SK-N-SH treated with all-trans-retinoic acid at 6 μM for 48 hours (cell line): ENCODE data around the gene CISTR.

ENCODE experiments used
- ATAC-seq: fragments of 200-7000 bp; cut with Tn5 transposase; 3 replicates; pipeline ENCODE4 v1.9.1; 2020; ENCODE audit warnings: mild to moderate bottlenecking, moderate library complexity
- ARNTL ChIP-seq: fragments of 450-650 bp; formaldehyde crosslinking; IDR thresholded peaks from 2 replicates; pipeline ENCODE4 v1.5.0; 2020; ENCODE audit warnings: low read depth, mild to moderate bottlenecking, moderate library complexity, borderline replicate concordance
- BACH2 ChIP-seq: fragments of 250-450 bp; sonication (Bioruptor Pico); IDR thresholded peaks from 2 replicates; pipeline ENCODE4 v1.9.0; 2021; ENCODE audit warnings: mild to moderate bottlenecking, borderline replicate concordance
- CREB5 ChIP-seq: fragments of 250-450 bp; sonication (Bioruptor Pico); IDR thresholded peaks from 2 replicates; pipeline ENCODE4 v1.5.1; 2020; ENCODE audit warnings: low read depth, mild to moderate bottlenecking, moderate library complexity
- CSDC2 ChIP-seq: fragments of 250-450 bp; sonication (Bioruptor Pico); IDR thresholded peaks from 2 replicates; pipeline ENCODE4 v1.5.0; 2020; ENCODE audit warnings: mild to moderate bottlenecking, moderate library complexity
- CSRNP3 ChIP-seq: fragments of 250-450 bp; sonication (Bioruptor Pico); IDR thresholded peaks from 2 replicates; pipeline ENCODE4 v1.5.1; 2021; ENCODE audit warnings: mild to moderate bottlenecking, moderate library complexity
- ESRRG ChIP-seq: fragments of 250-450 bp; sonication (Bioruptor Pico); IDR thresholded peaks from 2 replicates; pipeline ENCODE4 v1.6.1; 2021; ENCODE audit warnings: mild to moderate bottlenecking
- GLIS3 ChIP-seq: fragments of 250-450 bp; sonication (Bioruptor Pico); IDR thresholded peaks from 2 replicates; pipeline ENCODE4 v1.5.0; 2020; ENCODE audit warnings: mild to moderate bottlenecking, moderate library complexity
- ISL1 ChIP-seq: fragments of 250-450 bp; sonication (Bioruptor Pico); IDR thresholded peaks from 2 replicates; pipeline ENCODE4 v2.1.2; 2022; ENCODE audit warnings: mild to moderate bottlenecking, moderate library complexity
- OSR1 ChIP-seq: fragments of 250-450 bp; sonication (Bioruptor Pico); IDR thresholded peaks from 2 replicates; pipeline ENCODE4 v1.8.0; 2022; ENCODE audit warnings: moderate library complexity, mild to moderate bottlenecking, inconsistent platforms
- PATZ1 ChIP-seq: fragments of 250-450 bp; sonication (Bioruptor Pico); IDR thresholded peaks from 2 replicates; pipeline ENCODE4 v1.8.0; 2020; ENCODE audit warnings: mild to moderate bottlenecking, moderate library complexity, borderline replicate concordance
- POU6F1 ChIP-seq: fragments of 250-450 bp; sonication (Bioruptor Pico); IDR thresholded peaks from 2 replicates; pipeline ENCODE4 v1.8.0; 2021; ENCODE audit warnings: low read depth, mild to moderate bottlenecking, moderate library complexity, borderline replicate concordance
- PPARA ChIP-seq: fragments of 250-450 bp; sonication (Bioruptor Pico); IDR thresholded peaks from 2 replicates; pipeline ENCODE4 v1.5.0; 2020; ENCODE audit warnings: mild to moderate bottlenecking, borderline replicate concordance
- RARB ChIP-seq: fragments of 250-450 bp; sonication (Bioruptor Pico); IDR thresholded peaks from 2 replicates; pipeline ENCODE4 v1.8.0; 2021; ENCODE audit warnings: mild to moderate bottlenecking, moderate library complexity
- SNAI2 ChIP-seq: fragments of 250-450 bp; sonication (Bioruptor Pico); IDR thresholded peaks from 2 replicates; pipeline ENCODE4 v1.5.0; 2020; ENCODE audit warnings: mild to moderate bottlenecking, moderate library complexity
- TCF4 ChIP-seq: fragments of 250-450 bp; sonication (Bioruptor Pico); IDR thresholded peaks from 2 replicates; pipeline ENCODE4 v1.8.0; 2021; ENCODE audit warnings: mild to moderate bottlenecking, moderate library complexity, borderline replicate concordance
- TOX ChIP-seq: fragments of 250-450 bp; sonication (Bioruptor Pico); IDR thresholded peaks from 2 replicates; pipeline ENCODE4 v1.8.0; 2021; ENCODE audit warnings: mild to moderate bottlenecking, moderate library complexity, borderline replicate concordance
- ZC3H10 ChIP-seq: fragments of 250-450 bp; sonication (Bioruptor Pico); IDR thresholded peaks from 2 replicates; pipeline ENCODE4 v1.5.1; 2021; ENCODE audit warnings: mild to moderate bottlenecking, moderate library complexity
- ZFP3 ChIP-seq: fragments of 250-450 bp; sonication (Bioruptor Pico); IDR thresholded peaks from 2 replicates; pipeline ENCODE4 v1.5.0; 2020; ENCODE audit warnings: mild to moderate bottlenecking, moderate library complexity
- ZNF565 ChIP-seq: fragments of 450-650 bp; formaldehyde crosslinking; conservative IDR thresholded peaks from 2 replicates; pipeline ENCODE4 v1.5.0; 2020; ENCODE audit warnings: low read depth, mild to moderate bottlenecking, moderate library complexity
- ZNF70 ChIP-seq: fragments of 450-650 bp; formaldehyde crosslinking; IDR thresholded peaks from 2 replicates; pipeline ENCODE4 v1.5.0; 2020; ENCODE audit warnings: mild to moderate bottlenecking, moderate library complexity
- ZNF8 ChIP-seq: fragments of 450-650 bp; formaldehyde crosslinking; IDR thresholded peaks from 2 replicates; pipeline ENCODE4 v1.5.0; 2020; ENCODE audit warnings: mild to moderate bottlenecking, moderate library complexity
- TF ChIP-seq, protein P1 (sequence below): fragments of 250-450 bp; sonication (Bioruptor Pico); IDR thresholded peaks from 2 replicates; pipeline ENCODE4 v1.5.0; 2020; ENCODE audit warnings: mild to moderate bottlenecking, moderate library complexity

The CISTR gene

DNA sequence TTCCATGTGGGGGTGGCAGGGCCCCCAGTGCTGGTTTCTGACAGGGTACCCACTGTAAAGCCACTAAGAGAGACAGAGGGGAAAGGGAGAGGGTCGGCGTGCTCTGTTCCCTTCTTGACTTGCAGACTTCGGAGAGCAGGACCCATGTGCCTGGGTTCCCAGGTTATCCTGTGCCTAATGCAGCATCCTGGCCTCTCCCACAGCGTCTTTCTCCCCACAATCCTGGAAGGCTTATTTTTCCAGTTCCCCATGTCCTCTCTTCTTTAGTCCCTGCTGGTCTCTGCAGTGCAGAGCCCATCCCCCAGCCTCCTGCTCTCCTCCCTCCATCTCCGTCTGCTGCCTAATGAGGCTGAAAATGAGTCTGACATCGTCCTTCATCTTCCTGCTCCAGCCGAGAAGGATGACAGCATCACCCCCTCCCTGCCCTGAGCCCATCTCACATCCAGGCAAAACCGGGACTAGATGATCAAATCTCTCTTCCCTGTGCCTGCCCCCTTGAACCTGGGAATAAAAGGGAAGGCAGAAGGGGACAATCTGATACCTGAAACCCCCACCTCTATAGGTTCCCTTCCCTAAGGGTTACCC lies 39.6 kb downstream of the CISTR start:
- TF ChIP-seq RARB, result no peak
- no peak for TF ChIP-seq OSR1 (CRISPR knock-in tag)
- TF ChIP-seq ZNF70, result no peak
- TF ChIP-seq CSRNP3 (CRISPR knock-in tag), result no peak
- TF ChIP-seq POU6F1 (CRISPR knock-in tag), result no peak
- TF ChIP-seq ZFP3, result no peak
- TF ChIP-seq ZNF8 (CRISPR knock-in tag), result no peak
- no peak for TF ChIP-seq ZNF565 (CRISPR knock-in tag)
- no peak for TF ChIP-seq ESRRG (CRISPR knock-in tag)
- no peak for TF ChIP-seq TOX (CRISPR knock-in tag)
- no peak for TF ChIP-seq CREB5
- no peak for TF ChIP-seq TCF4
- TF ChIP-seq ARNTL (CRISPR knock-in tag), result no peak
- ATAC-seq, result no peak

DNA sequence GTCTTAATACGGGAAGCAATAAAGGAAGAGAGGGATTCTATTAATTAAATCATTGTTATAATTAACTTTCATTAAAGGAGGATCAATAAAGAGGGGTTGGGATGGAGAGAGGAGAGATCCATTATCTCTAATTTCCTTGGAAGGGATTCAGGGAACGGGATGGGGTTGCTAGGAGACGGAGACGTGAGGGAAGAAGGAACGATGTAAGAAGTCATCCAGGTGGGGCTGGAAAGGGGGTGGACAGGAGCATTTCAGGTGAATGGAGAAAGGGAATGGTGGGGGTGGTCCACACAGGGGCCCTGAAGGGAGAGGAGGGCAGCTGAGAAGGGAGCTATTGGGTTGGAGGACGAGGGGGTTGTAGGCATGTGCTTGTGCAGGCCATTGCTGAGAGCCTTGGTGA lies 41.7 kb downstream of the CISTR start:
- ATAC-seq, result no peak
- TF ChIP-seq ZNF70 (no peak), GLIS3 (CRISPR knock-in tag) (no peak)

DNA sequence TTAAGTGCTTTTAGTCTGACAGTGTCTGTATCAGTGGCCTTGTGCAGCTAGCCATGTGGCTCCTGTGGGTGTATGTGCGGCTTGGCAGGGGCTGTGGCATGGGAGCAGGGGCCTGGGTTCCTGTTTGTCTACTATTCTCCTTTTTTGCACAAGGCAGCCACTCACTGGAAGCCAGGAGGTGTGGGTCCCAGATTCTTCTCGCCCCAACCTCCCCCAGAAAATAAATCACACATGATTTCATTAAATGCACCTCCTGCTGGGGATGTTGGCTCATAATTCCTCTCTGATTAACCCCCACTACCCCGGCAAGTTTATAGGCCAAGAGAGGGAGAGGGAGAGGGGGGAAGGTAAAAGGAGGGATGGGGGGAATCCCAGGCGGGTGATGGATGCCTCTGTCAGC lies 42.1 kb downstream of the CISTR start:
- TF ChIP-seq SNAI2 (CRISPR knock-in tag) (no peak), OSR1 (CRISPR knock-in tag) (no peak), POU6F1 (CRISPR knock-in tag) (no peak), ISL1 (no peak), CSDC2 (no peak), ZNF70 (no peak), RARB (no peak), BACH2 (CRISPR knock-in tag) (no peak), ZNF565 (CRISPR knock-in tag) (no peak), GLIS3 (CRISPR knock-in tag) (no peak), ZFP3 (no peak), PPARA (CRISPR knock-in tag) (no peak), PATZ1 (CRISPR knock-in tag) (no peak), ARNTL (CRISPR knock-in tag) (no peak), CREB5 (no peak), ZC3H10 (CRISPR knock-in tag) (no peak), CSRNP3 (CRISPR knock-in tag) (no peak)
- TF ChIP-seq, protein P1, sequence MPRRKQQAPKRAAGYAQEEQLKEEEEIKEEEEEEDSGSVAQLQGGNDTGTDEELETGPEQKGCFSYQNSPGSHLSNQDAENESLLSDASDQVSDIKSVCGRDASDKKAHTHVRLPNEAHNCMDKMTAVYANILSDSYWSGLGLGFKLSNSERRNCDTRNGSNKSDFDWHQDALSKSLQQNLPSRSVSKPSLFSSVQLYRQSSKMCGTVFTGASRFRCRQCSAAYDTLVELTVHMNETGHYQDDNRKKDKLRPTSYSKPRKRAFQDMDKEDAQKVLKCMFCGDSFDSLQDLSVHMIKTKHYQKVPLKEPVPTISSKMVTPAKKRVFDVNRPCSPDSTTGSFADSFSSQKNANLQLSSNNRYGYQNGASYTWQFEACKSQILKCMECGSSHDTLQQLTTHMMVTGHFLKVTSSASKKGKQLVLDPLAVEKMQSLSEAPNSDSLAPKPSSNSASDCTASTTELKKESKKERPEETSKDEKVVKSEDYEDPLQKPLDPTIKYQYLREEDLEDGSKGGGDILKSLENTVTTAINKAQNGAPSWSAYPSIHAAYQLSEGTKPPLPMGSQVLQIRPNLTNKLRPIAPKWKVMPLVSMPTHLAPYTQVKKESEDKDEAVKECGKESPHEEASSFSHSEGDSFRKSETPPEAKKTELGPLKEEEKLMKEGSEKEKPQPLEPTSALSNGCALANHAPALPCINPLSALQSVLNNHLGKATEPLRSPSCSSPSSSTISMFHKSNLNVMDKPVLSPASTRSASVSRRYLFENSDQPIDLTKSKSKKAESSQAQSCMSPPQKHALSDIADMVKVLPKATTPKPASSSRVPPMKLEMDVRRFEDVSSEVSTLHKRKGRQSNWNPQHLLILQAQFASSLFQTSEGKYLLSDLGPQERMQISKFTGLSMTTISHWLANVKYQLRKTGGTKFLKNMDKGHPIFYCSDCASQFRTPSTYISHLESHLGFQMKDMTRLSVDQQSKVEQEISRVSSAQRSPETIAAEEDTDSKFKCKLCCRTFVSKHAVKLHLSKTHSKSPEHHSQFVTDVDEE (CRISPR knock-in tag), result no peak
- TF ChIP-seq, all 23 proteins: peak for 0
- ATAC-seq, result no peak
